ENCODE measurements around the gene ENDOG.

- TF ChIP-seq POLR2A (IDR thresholded peaks at IDR 0.05; ENCODE audit: low read length) = no peak
- TF ChIP-seq GATA1 (IDR thresholded peaks at IDR 0.05; ENCODE audit: low read depth, low read length) = no peak
These were observed 36.9 kb upstream of the ENDOG start for GRCh38 chr9:128781187-128782070.

All from erythroblast (primary cell).